Lung (tissue), 12 donors: ENCODE measurements around the gene FLRT1. TPM values are rescaled to one million over a fixed set of nuclear protein-coding genes. Genes with fewer than 3 reads are reported as not detected.

ENCODE experiments used
- ATAC-seq: fragments of 200-7000 bp; cut with Tn5 transposase; one replicate; pipeline ENCODE4 v1.9.1; 2020; ENCODE audit warnings: moderate number of reproducible peaks; ENCODE audit not compliant: insufficient read depth, low FRiP score
- DNase-seq, 3 donors: peaks; one replicate each; pipeline ENCODE4 v3.0.0-alpha.2; 2013 to 2017
- H3K27ac ChIP-seq, 2 donors: one replicate each; pipeline ENCODE4 v1.5.1; 2013; ENCODE audit warnings: mild to moderate bottlenecking in 2 of 2, moderate library complexity in 2 of 2, control low read depth in 1 of 2, inconsistent platforms in 1 of 2, low read depth in 1 of 2, low read length in 1 of 2
- H3K27me3 ChIP-seq, 3 donors: one replicate each; pipeline ENCODE4 v1.5.1; 2013; ENCODE audit warnings: low read length in 2 of 3; ENCODE audit not compliant: control insufficient read depth in 3 of 3, insufficient read depth in 3 of 3
- H3K36me3 ChIP-seq, 4 donors: one replicate each; pipeline ENCODE4 v1.5.1; 2013; ENCODE audit warnings: low read length in 4 of 4, mild to moderate bottlenecking in 1 of 4, moderate library complexity in 1 of 4; ENCODE audit not compliant: control insufficient read depth in 4 of 4, insufficient read depth in 4 of 4
- H3K4me1 ChIP-seq, 5 donors: one replicate each; pipeline ENCODE4 v1.5.1; 2013; ENCODE audit warnings: low read length in 5 of 5, mild to moderate bottlenecking in 2 of 5, moderate library complexity in 1 of 5; ENCODE audit not compliant: control insufficient read depth in 5 of 5, insufficient read depth in 5 of 5
- H3K4me3 ChIP-seq: one replicate; pipeline ENCODE4 v1.5.1; 2013; ENCODE audit warnings: mild to moderate bottlenecking, control low read depth, moderate library complexity
- H3K9ac ChIP-seq, 2 donors: one replicate each; pipeline ENCODE4 v1.5.1; 2013; ENCODE audit warnings: low read length in 2 of 2, control low read depth in 1 of 2; ENCODE audit not compliant: insufficient read depth in 1 of 2
- H3K9me3 ChIP-seq, 4 donors: one replicate each; pipeline ENCODE4 v1.5.1; 2013; ENCODE audit warnings: low read length in 3 of 4, mild to moderate bottlenecking in 1 of 4, moderate library complexity in 1 of 4; ENCODE audit not compliant: control insufficient read depth in 4 of 4, insufficient read depth in 3 of 4
- CTCF ChIP-seq: IDR thresholded peaks from 2 replicates; pipeline ENCODE4 v1.5.1; 2012; ENCODE audit warnings: mild to moderate bottlenecking; ENCODE audit errors: control extremely low read depth, extremely low read depth
- WGBS, 2 donors: extraction: QIAGEN DNeasy Blood & Tissue Kit; methylation state at CpG; one replicate each; pipeline ENCODE4 v1.1.7; 2013; 5-methylcytosine and 5-hydroxymethylcytosine counted together
- polyA plus RNA-seq, 2 donors: library from polyadenylated mRNA; stranded (reverse); fragments of 200-250 nt; gene quantifications; one replicate each; pipeline ENCODE4 v1.2.1, GENCODE V29; 2013
- total RNA-seq, 2 donors: library from RNA; depleted of rRNA in 1 of 2; stranded (reverse); fragments of >200 nt in 1 of 2; gene quantifications; one replicate each; pipeline ENCODE4 v1.2.1, GENCODE V29; 2014 to 2021
- donor health status: control.
- donor health status: control.
- donor health status: Bipolar disorder and iron deficiency.
- donor health status: healthy.
- donor health status: DM: yes; HTN: yes; CAD: no.

The FLRT1 gene
- total and polyA plus RNA-seq, 4 donors = 0.02 to 0.34 (median 0.12) TPM

DNA sequence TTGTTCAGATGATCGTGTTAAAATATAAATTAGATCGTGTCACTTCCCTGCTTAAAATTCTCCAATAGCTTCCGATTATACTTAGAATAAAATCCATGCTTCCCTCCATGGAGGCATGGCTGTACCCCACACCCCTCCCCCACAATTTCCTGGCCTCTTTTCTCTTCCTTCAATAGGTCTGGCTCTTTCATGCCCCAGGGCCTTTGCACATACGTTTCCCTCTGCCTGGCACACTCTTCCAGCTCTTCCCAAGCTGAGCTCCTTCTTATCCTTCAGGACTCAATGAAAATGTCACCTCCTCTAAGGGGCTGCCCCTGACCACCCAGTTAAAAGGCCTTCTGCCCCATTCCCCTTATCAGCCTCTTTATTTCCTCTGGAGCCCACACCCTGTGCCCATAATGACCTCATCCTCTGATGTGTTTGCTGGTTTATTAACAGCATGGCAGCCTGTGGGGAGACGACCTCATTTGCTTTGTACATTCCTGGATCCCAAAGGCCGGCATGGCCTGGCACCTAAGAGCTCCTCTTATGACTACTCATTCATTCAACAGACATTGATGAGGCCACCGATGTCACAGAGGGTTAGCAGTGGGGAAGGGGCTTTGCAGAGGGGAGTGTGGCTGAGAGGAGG, 9.0 kb upstream of the FLRT1 start:
- Histone ChIP-seq H3K27me3 (no peaks in the 10 kb centered on the region), H3K4me3 (no peak overlapping the region), H3K9ac (no peak overlapping the region), H3K9me3 (no peaks in the 10 kb centered on the region), H3K4me1 (peaks cover 0 to 9% (median 5%) of the 10 kb centered on the region in 5 donors), H3K27ac (no peak overlapping the region), H3K36me3 (no peaks in the 10 kb centered on the region)
- ATAC-seq = no peak
- DNase-seq = no peak
- WGBS, 2 donors = 86 to 88% methylated on average over 7 of the region's 7 CpGs
- TF ChIP-seq CTCF = no peak

DNA sequence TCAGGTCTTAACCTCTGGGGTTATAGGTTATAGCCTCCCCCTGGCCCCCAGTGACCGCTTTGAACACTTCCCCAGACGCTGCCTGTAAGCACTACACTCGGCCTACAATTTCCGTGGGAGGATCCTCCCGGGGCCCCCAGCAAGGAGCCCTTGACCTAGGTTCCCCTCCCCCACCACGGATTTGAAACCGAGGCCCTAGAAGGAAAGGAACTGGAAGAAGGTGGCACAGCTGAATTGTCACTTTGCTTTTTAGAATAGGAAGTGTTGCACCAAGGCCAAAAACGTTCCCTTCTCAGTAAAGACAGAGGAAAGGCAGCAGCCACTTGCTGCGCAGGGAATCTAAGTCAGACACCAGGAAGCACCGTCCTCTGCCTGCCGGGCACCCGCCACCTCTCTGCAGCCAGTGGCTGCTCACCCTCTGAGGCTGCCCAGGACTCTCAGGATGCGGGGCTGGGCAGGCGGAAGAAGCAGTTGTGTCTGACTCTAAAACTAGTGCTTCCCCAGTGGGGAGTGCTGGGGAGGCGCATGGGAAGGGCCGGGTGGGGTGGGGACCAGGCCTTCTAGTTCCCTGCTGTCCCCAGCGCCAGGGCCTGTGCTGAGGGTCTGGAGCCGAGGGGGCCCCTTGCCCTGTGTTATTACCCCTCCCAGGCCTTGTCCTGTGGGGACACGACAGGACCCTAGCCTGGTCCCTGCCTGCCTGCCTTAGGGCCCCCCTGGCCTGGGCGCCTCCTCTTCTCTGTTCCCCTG, 7.9 kb upstream of the FLRT1 start:
- no peak for TF ChIP-seq CTCF
- 20 to 40% methylated on average over 20 of the region's 20 CpGs for WGBS, 2 donors
- no peak overlapping the region for H3K27ac ChIP-seq
- ATAC-seq (no peak), DNase-seq (peak in 1 of 3 donors; percentile 23)
- no peaks in the 10 kb centered on the region for H3K9me3 ChIP-seq
- no peaks in the 10 kb centered on the region for H3K27me3 ChIP-seq
- no peak overlapping the region for H3K4me3 ChIP-seq
- H3K4me1 ChIP-seq = peaks cover 0 to 9% (median 5%) of the 10 kb centered on the region in 5 donors
- no peaks in the 10 kb centered on the region for H3K36me3 ChIP-seq
- no peak overlapping the region for H3K9ac ChIP-seq

- no peaks in the 10 kb centered on the region for H3K9me3 ChIP-seq
- H3K27me3 ChIP-seq = no peaks in the 10 kb centered on the region
- peak; percentile 79 to 88 (median 83) for DNase-seq
- no peaks in the 10 kb centered on the region for H3K36me3 ChIP-seq
- H3K9ac ChIP-seq = no peak overlapping the region
- H3K4me1 ChIP-seq = peaks cover 0 to 9% (median 5%) of the 10 kb centered on the region in 5 donors
- WGBS, 2 donors = 17 to 21% methylated on average over 18 to 22 of the region's 22 CpGs
- H3K27ac ChIP-seq = no peak overlapping the region
- no peak for ATAC-seq
- H3K4me3 ChIP-seq = no peak overlapping the region
- TF ChIP-seq CTCF = no peak
These were observed 7.2 kb upstream of the FLRT1 start for GRCh38 chr11:64028398-64029115.
